ENCODE measurements around the gene DGCR2.

Gene DGCR2

DNA sequence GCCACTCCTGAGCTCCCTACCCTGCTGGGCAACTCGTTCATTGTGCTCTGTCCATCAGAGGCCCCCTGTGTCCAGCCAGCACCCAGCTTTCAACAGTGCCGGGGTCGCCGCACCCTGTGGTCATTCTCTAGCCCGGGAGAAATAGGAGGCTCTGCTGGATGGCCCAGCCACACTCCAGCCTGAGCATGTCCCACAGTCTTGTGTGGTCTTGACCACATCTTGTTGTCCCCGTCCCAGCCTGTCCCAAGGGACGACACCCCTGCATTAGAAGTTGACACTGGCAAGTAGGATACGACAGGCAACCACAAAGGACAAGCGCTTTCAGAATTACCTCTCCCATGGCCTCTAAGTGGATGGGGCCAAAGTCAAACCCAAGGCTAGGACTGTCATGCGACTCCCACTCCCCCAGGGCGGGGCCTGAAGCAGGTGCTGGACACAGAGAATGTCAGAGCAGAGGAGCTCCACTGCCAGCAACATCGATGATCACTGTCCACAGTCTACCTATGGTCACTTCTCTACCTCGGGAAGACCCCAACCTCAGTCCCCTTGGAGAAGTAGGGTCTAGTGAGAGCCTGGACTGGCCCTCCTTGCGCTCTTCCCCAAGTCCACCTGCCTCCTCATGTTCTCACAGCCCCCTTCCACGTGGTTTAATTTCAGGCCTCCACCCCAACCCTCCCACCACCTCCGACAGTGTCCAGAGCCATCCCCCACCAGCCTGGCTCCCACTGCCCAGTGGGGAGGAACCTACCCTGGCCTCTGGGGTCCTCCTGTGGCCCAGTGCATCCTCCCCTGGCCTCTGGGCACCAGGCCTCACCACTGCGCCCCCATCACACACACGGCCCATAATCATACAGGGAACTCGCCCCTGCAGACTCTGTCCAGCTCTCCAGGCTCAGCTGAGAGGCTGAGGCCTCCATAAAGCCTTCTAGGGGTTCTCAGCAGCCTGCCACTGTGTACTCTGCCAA is 4.4 kb upstream of the DGCR2 start:
- DNase-seq = no peak

- DNase-seq = no peak
Measured at GRCh38 chr22:19125474-19126308, 3.5 kb upstream of the DGCR2 start.

DNA sequence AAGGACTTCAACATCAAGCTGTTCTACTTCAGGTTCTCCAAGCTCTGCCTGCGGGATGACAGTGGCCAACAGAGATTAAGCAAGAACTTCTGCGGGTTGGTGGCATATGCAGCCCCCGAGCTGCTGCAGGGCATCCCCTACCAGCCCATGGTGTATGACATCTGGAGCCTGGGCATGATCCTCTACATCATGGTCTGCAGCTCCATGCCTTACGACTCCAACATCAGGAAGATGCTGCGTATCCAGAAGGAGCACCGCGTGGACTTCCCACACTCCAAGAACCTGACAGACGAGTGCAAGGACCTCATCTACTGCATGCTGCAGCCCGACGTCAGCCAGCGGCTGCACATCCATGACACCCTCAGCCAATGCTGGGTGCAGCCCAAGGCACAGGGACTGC is 2.8 kb upstream of the DGCR2 start:
- DNase-seq = no peak

GRCh38 chr22:19124377-19124776 is 2.2 kb upstream of the DGCR2 start:
- DNase-seq = no peak

DNA sequence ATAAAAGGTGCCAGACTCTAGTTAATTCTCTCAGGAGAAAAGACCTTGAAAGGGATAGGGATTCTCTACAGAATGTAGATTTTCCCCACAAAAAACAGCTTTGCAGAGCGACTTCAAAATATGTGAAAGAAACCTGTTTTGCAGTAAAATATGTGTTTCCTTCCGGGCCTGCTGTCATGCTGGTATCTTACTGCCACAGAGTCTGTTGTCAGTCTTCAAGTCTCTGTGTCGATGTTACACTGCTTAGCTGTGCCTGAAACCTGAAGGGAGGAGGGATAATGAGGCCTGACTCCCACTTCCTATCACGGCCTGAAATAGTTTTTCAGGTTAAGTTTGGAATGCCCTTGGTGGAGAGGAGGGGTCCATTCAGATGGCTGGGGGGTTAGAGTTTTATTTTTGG is 1.7 kb upstream of the DGCR2 start:
- DNase-seq = no peak

GRCh38 chr22:19122752-19123492 is 710 bp upstream of the DGCR2 start:
- DNase-seq = no peak

DNA sequence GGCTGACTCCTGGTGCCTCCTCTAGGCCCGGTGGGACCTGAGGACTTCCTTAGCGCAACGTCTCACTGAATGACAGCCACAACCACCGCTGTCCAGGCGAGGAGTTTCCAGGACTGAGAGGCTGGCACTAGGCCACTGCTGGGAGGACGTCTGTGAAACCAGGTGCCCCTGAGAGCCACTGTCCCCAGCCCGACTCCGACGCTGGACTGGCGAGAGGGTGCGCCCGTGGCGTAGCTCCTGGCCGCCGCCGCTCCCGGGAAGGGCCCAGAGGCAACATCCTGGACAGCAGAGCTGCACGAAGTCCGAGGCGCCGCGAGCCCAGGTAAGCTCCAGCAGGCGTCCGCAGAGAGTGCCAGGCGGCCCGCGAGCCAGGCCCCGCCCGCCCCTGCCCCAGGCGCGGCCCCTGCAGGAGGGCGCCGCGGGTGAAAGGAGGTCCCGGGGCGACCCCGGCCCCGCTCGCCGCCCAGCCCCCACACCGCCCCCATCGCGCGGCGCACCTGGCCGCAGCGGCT is 525 bp downstream of the DGCR2 start:
- DNase-seq = peak; percentile 19

GRCh38 chr22:19120829-19121630 is 1.2 kb downstream of the DGCR2 start:
- DNase-seq = no peak

- DNase-seq = no peak
Measured at GRCh38 chr22:19119949-19120348, 2.3 kb downstream of the DGCR2 start.

- peak; percentile 25 for DNase-seq
Measured at GRCh38 chr22:19118329-19118880, 3.8 kb downstream of the DGCR2 start.

DNA sequence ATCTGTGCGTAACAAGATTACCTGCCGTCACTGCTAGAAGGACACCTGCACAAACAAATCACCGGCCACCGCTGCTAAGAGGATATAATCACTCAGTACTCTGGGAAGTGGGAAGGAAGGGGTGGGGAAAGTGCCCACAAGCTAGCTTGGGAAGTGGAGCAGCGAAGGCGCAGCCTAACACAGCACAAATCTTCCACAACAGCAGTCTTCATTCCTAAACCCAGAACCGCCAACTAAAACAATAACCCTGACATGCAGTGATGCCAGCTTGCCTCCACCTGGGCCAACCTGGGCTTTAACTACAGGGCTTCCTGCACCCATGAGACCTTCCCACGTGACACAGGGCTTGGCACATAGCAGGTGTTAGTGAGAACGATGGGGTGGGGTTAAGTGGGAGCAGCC is 5.1 kb downstream of the DGCR2 start:
- DNase-seq = no peak

- peak; percentile 25 for DNase-seq
Measured at GRCh38 chr22:19115628-19116027, 6.6 kb downstream of the DGCR2 start.

DNA sequence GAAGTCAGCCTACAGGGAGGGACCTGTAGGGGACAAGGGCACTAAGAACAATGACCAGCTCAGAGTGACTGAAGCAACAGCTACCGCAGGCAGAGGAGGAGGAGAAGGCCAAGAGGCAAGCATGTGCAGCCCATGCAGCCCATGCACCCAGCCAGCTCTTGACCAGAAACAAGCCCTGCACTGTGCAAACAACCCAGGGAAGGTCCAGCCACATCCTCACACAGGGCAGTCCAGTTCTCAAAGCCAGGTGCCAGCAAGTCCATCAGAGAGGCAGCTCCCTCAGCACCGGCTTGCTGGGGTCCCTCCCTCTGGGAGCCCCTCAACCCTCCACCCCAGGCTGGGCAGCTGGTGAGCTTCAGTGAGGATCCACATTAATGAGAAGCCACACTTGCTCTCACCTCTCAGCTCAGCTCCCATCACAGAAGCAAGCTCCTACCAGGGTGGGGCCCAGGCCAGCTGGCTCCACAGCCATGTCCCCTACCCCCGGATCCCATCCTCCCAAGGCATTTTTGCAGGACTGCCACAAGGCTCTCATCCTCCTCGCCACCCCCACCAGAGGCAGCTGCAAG is 7.1 kb downstream of the DGCR2 start:
- no peak for DNase-seq

DNA sequence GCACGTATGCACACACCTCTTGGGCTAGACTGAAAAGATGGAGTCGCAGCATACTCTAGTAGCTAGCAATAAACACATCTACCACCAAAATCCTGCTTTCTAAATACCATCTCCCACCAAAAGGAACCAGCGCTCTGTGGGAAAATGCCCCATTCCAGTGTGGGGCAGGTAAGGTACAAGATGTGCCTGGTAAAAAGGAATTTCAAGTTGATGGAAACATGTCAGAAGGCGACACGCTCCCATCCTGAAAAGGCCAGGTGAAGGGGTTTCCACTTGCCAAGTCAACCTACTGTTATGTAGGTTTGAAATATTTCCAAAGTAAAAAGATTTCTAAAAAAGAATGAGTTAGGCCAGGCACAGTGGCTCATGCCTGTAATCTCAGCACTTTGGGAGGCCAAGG is 8.8 kb downstream of the DGCR2 start:
- no peak for DNase-seq

GRCh38 chr22:19111584-19111983 is 10.6 kb downstream of the DGCR2 start:
- DNase-seq = no peak

GRCh38 chr22:19111140-19111539 is 11.1 kb downstream of the DGCR2 start:
- DNase-seq = no peak

DNA sequence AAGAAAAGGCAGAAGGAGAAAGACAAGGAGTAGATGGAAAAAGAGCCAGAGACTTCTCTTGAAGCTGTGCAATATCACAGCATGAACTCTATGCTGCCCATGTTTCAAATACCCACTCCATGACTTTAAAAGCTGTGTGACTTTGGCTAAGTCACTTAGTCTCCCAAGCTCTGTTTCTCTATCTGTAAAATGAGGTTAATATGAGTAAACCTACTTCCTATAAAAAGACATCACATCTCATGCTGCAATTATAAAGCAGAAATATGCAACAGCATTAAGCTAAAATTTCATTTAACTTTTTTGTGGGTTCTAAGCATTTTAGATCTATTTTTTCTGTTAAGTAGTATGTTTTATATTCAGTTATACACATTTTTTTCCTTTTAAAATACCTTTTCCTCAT is 11.6 kb downstream of the DGCR2 start:
- no peak for DNase-seq

DNA sequence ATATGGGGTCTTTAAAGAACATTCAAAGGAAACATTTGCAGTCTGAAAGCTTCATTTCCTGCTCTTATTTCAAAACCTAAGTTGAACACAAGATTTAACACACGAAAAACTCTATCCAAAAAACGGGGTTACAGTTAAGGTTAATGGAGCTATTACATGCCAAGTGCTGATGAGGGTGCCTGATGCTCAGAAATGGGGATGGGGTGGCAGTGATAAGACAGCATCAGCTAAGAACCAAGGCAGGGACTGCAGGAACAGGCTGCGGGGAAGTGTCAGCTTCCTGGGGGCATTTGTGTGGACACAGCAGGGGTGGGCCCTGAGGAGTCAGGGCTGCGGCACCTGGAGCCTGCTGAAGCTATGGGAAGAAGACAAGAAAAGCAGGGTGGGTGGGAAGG is 12.2 kb downstream of the DGCR2 start:
- DNase-seq = no peak

GRCh38 chr22:19109198-19110063 is 12.8 kb downstream of the DGCR2 start:
- peak; percentile 75 for DNase-seq

DNA sequence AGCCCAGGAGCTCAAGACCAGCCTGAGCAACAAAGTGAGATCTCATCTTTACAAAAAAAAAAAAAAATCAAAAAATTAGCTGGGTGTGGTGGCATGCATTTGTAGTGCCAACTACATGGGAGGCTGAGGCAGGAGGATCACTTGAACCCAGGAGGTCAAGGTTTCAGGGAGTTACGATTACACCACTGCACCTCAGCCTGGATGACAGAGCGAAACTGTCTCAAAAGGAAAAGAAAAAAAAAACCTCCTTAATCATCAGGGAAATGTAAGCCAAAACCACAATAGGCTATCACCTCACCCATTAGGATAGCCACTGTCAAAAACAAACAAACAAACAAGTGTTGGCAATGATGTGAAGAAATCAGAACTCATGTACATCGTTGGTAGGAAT is 13.4 kb downstream of the DGCR2 start:
- no peak for DNase-seq

GRCh38 chr22:19107730-19108074 is 14.5 kb downstream of the DGCR2 start:
- no peak for DNase-seq
